K562 (cell line): ENCODE results near the gene SNAPC3. TPM values are rescaled to one million over a fixed set of nuclear protein-coding genes. Genes with fewer than 3 reads are reported as not detected.
A peak's percentile ranks its signal among the peaks of the same experiment; 100 is the strongest.

Source experiments
- C11orf30 ChIP-seq: fragments of 450-650 bp; IDR thresholded peaks from 2 replicates; pipeline ENCODE4 v1.6.1; 2016; ENCODE audit warnings: low read depth, mild to moderate bottlenecking
- FOXM1 ChIP-seq, 2 experiments: fragments of 450-650 bp in 1 of 2; sonication (generic) in 1 of 2; formaldehyde crosslinking in 1 of 2; IDR thresholded peaks; 2 replicates each; pipeline versions ENCODE4 v1.6.1 to v1.9.0; 2017 to 2022; ENCODE audit warnings: low read depth in 2 of 2, mild to moderate bottlenecking in 2 of 2, missing genetic modification reagents in 1 of 2, moderate library complexity in 1 of 2
- GABPB1 ChIP-seq: sonication (generic); formaldehyde crosslinking; IDR thresholded peaks from 2 replicates; pipeline ENCODE4 v1.8.0; 2022; ENCODE audit warnings: mild to moderate bottlenecking, missing genetic modification reagents
- HNRNPL ChIP-seq: fragments of 200-400 bp; formaldehyde crosslinking; IDR thresholded peaks from 2 replicates; pipeline ENCODE4 v1.6.1; 2017; ENCODE audit warnings: low read depth, mild to moderate bottlenecking, low read length
- KDM5B ChIP-seq: fragments of 200-600 bp; sonication (generic); IDR thresholded peaks from 2 replicates; pipeline ENCODE4 v1.6.1; 2012; ENCODE audit warnings: low read depth, mild to moderate bottlenecking, moderate library complexity, low read length, control low read depth, inconsistent platforms; ENCODE audit not compliant: insufficient replicate concordance
- POLR2AphosphoS2 ChIP-seq: IDR thresholded peaks from 2 replicates; pipeline ENCODE4 v1.6.1; 2012; ENCODE audit warnings: low read length, improper control_type of control experiment
- RBM39 ChIP-seq: fragments of 200-400 bp; formaldehyde crosslinking; optimal IDR thresholded peaks from 2 replicates; pipeline ENCODE3; 2018; ENCODE audit warnings: low read depth, low read length
- REST ChIP-seq, 2 experiments: fragments of 450-650 bp; formaldehyde crosslinking in 1 of 2; IDR thresholded peaks; 2 replicates each; pipeline versions ENCODE4 v1.4.0 to v1.6.1; 2014 to 2020; ENCODE audit warnings: mild to moderate bottlenecking in 2 of 2, borderline replicate concordance in 1 of 2, low read depth in 1 of 2
- SAFB ChIP-seq: fragments of 200-400 bp; formaldehyde crosslinking; IDR thresholded peaks from 2 replicates; pipeline ENCODE4 v1.6.1; 2017; ENCODE audit warnings: low read depth, low read length, borderline replicate concordance
- SRSF1 ChIP-seq: fragments of 200-400 bp; formaldehyde crosslinking; IDR thresholded peaks from 2 replicates; pipeline ENCODE4 v1.6.1; 2017; ENCODE audit warnings: mild to moderate bottlenecking, low read depth, low read length, moderate library complexity
- ZC3H8 ChIP-seq: fragments of 450-650 bp; IDR thresholded peaks from 2 replicates; pipeline ENCODE4 v1.6.1; 2017
- ZNF280A ChIP-seq: fragments of 450-650 bp; IDR thresholded peaks from 2 replicates; pipeline ENCODE4 v1.6.1; 2018; ENCODE audit warnings: mild to moderate bottlenecking, low read depth; ENCODE audit not compliant: partially characterized antibody
- ZSCAN32 ChIP-seq: fragments of 450-650 bp; formaldehyde crosslinking; IDR thresholded peaks from 2 replicates; pipeline ENCODE4 v1.4.0; 2020; ENCODE audit warnings: mild to moderate bottlenecking, moderate library complexity
- polyA plus RNA-seq, 8 experiments: library from polyadenylated mRNA; depleted of rRNA in 4 of 8; stranded (reverse) in 5 of 8; unstranded in 3 of 8; fragments of >200 nt; fragmentation: Nextera tagmentation in 2 of 8; fragmentation: Illumina TruSeq in 1 of 8; extraction: Ambion mirVana in 2 of 8; extraction: Trizol in 1 of 8; gene quantifications; 2 replicates each; pipeline versions ENCODE4 v1.2.1 to v1.2.3, GENCODE V29; 2011 to 2014; ENCODE audit warnings: inconsistent platforms in 1 of 8, missing spikeins in 1 of 8
- total RNA-seq, 7 experiments: library from RNA; depleted of rRNA in 6 of 7; stranded (reverse); fragments of >200 nt in 6 of 7; fragmentation: Illumina TruSeq in 2 of 7; extraction: Trizol in 2 of 7; gene quantifications; 2 replicates each; pipeline versions ENCODE4 v1.2.1 to v1.2.3, GENCODE V29; 2011 to 2021; ENCODE audit warnings: low replicate concordance in 1 of 7
- TF ChIP-seq, protein P1 (sequence below): sonication (generic); formaldehyde crosslinking; IDR thresholded peaks from 2 replicates; pipeline ENCODE4 v1.8.0; 2022; ENCODE audit warnings: mild to moderate bottlenecking, missing genetic modification reagents, borderline replicate concordance

SNAPC3 gene
- total and polyA plus RNA-seq, 9 of the 15 experiments (the other 6 are each of a cell fraction or from before 2014, with no cell fraction given), result 2.3 to 38.9 (median 19.8) TPM

DNA sequence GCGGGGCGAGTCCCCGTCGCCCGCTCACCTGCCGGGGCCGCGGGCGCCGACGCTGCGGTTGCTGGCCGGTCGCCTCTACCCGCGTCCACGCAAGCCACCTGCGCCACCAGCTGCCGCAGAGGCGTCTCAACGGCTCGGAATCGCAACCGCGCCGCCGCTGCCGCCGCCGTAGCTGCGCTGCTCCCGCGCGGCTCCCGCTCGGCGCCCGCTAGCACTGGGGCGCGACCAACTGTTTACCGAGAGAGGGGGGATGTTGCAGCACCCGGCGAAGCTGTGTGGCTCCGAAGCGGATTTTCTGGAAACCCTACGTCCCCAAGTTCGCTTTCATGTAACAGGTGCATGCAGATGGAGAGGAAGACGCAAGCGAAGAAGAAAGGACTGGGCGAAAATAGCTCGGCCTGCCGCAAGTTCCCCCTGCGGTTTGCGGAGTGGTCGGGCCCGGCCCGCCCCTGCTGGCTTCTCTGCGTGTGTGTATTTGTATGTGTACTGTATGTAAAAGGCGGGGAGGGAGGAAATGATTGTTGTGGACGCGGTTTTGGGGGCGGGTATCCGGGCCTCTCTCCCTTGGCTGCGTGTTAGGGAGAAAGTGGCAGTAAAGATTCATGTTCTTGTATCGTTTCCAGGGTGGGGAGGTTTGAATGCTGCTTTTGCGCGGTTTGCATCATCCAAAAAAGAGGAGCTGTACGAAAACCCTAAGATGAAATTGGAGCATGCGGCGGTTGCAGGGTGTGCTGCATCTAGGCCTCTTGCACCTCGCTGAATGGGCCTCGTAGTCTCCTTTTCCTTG is 88.3 kb downstream of the SNAPC3 start, which contains the start of gene PSIP1 (continued):
- TF ChIP-seq REST (IDR thresholded peaks at IDR 0.05; ENCODE audit: borderline replicate concordance) (no peak), REST (CRISPR knock-in tag; IDR thresholded peaks at IDR 0.05; ENCODE audit: low read depth) (no peak), SRSF1 (no peak), GABPB1 (CRISPR knock-in tag) (no peak), ZC3H8 (no peak), C11orf30 (no peak), POLR2AphosphoS2 (no peak), KDM5B (peak; percentile 71), ZNF280A (no peak), RBM39 (no peak), ZSCAN32 (CRISPR knock-in tag) (no peak), SAFB (no peak), HNRNPL (no peak), FOXM1 (IDR thresholded peaks at IDR 0.05; ENCODE audit: low read depth) (peak; percentile 54; the same call in 1 of the 2 replicates), FOXM1 (CRISPR knock-in tag; IDR thresholded peaks at IDR 0.05; ENCODE audit: low read depth) (no peak)
- TF ChIP-seq, protein P1, sequence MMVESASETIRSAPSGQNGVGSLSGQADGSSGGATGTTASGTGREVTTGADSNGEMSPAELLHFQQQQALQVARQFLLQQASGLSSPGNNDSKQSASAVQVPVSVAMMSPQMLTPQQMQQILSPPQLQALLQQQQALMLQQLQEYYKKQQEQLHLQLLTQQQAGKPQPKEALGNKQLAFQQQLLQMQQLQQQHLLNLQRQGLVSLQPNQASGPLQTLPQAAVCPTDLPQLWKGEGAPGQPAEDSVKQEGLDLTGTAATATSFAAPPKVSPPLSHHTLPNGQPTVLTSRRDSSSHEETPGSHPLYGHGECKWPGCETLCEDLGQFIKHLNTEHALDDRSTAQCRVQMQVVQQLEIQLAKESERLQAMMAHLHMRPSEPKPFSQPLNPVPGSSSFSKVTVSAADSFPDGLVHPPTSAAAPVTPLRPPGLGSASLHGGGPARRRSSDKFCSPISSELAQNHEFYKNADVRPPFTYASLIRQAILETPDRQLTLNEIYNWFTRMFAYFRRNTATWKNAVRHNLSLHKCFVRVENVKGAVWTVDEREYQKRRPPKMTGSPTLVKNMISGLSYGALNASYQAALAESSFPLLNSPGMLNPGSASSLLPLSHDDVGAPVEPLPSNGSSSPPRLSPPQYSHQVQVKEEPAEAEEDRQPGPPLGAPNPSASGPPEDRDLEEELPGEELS (CRISPR knock-in tag), result 0 out of 2 replicates have a peak, but pooled peaks have one; percentile 22
